Measurements from ENCODE around the gene MARCHF10.
"Not testable (repeated sequence)": the region's sequence is repeated elsewhere in the genome, so short reads cannot be mapped to it uniquely, and the experiment has no call there.

- TF ChIP-seq CTCF (conservative IDR thresholded peaks at IDR 0.05 in 1 of 2, IDR thresholded peaks at IDR 0.05 in 1 of 2; ENCODE audit: low read depth in 1 of 2, low read length in 2 of 2); EZH2 (IDR thresholded peaks at IDR 0.05; ENCODE audit: low read length, missing control alignments): not testable (repeated sequence)
These were observed 41.7 kb upstream of the MARCHF10 start for GRCh38 chr17:62849591-62850415.

All from fibroblast of lung (primary cell).